Endothelial cell of umbilical vein (primary cell): ENCODE measurements around the gene ECSIT.

Experiments used
- JUN ChIP-seq: IDR thresholded peaks from 2 replicates; pipeline ENCODE4 v1.6.1; 2011; ENCODE audit warnings: borderline replicate concordance, low read depth; ENCODE audit not compliant: insufficient read length, insufficient read depth
- TF ChIP-seq, protein P1 (sequence below), 2 donors: IDR thresholded peaks; 1 replicate in 1 of 2; 2 replicates in 1 of 2; pipeline ENCODE4 v1.5.1; 2011; ENCODE audit warnings: low read length in 2 of 2, mild to moderate bottlenecking in 2 of 2, moderate library complexity in 2 of 2, control low read depth in 1 of 2, inconsistent platforms in 1 of 2, low read depth in 1 of 2; ENCODE audit not compliant: insufficient read depth in 1 of 2; ENCODE audit errors: extremely low read depth in 1 of 2

DNA sequence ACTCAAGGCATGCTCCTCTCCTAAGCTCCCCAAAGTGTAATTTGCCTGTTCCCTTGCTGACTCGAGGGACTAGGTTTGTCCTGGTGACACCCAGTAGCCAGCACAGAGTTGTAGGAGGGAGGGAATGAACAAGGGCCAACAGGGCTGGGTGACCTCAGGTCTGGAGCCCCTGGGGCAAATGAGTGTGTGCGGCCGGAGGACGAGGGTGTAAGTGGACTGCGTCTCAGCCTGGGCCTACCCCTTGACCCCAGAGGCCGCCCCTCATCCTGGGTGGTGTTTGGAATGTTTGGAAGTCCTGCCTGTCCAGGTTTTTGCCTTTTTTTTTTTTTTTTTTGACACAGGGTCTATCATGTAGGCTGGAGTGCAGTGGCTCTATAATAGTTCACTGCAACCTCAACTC, 22.0 kb downstream of the ECSIT start:
- TF ChIP-seq JUN, result no peak
- TF ChIP-seq, protein P1, sequence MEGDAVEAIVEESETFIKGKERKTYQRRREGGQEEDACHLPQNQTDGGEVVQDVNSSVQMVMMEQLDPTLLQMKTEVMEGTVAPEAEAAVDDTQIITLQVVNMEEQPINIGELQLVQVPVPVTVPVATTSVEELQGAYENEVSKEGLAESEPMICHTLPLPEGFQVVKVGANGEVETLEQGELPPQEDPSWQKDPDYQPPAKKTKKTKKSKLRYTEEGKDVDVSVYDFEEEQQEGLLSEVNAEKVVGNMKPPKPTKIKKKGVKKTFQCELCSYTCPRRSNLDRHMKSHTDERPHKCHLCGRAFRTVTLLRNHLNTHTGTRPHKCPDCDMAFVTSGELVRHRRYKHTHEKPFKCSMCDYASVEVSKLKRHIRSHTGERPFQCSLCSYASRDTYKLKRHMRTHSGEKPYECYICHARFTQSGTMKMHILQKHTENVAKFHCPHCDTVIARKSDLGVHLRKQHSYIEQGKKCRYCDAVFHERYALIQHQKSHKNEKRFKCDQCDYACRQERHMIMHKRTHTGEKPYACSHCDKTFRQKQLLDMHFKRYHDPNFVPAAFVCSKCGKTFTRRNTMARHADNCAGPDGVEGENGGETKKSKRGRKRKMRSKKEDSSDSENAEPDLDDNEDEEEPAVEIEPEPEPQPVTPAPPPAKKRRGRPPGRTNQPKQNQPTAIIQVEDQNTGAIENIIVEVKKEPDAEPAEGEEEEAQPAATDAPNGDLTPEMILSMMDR (IDR thresholded peaks at IDR 0.05; ENCODE audit: extremely low read depth in 1 of 2, insufficient read depth in 1 of 2, low read depth in 1 of 2, low read length in 2 of 2), result no peak
